ENCODE results near the gene GABARAPL2. TPM values are rescaled to one million over a fixed set of nuclear protein-coding genes. Genes with fewer than 3 reads are reported as not detected.
A peak's percentile ranks its signal among the peaks of the same experiment; 100 is the strongest.

GABARAPL2 gene
- polyA plus RNA-seq, 3 donors = 84.3 to 302 (median 280) TPM

GRCh38 chr16:75526032-75526790 is 40.0 kb upstream of the GABARAPL2 start:
- Histone ChIP-seq H3K4me1 (ENCODE audit: control insufficient read depth in 1 of 2, insufficient read depth in 2 of 2, low read length in 2 of 2) (no peaks in the 10 kb centered on the region), H4K20me1 (ENCODE audit: insufficient read depth, low read length) (no peaks in the 10 kb centered on the region), H3K4me2 (replicated peaks; ENCODE audit: extremely low read depth, low read length, poor library complexity, severe bottlenecking) (no peak overlapping the region), H3K9me3 (replicated peaks in 1 of 2; ENCODE audit: control insufficient read depth in 1 of 2, insufficient read depth in 1 of 2, low read length in 2 of 2) (no peaks in the 10 kb centered on the region), H3K79me2 (ENCODE audit: insufficient read depth, low read length) (no peaks in the 10 kb centered on the region), H3K27ac (ENCODE audit: low read depth in 1 of 2, low read length in 2 of 2) (no peak overlapping the region), H3K27me3 (ENCODE audit: control insufficient read depth in 2 of 2, insufficient read depth in 2 of 2, low read length in 2 of 2) (no peaks in the 10 kb centered on the region), H2AFZ (ENCODE audit: insufficient read depth, low read depth, low read length, poor library complexity, severe bottlenecking) (no peak overlapping the region), H3K4me3 (replicated peaks in 1 of 3; ENCODE audit: low read depth in 2 of 3, low read length in 3 of 3) (no peak overlapping the region), H3K36me3 (replicated peaks in 1 of 2; ENCODE audit: control insufficient read depth in 1 of 2, insufficient read depth in 2 of 2, low read length in 2 of 2) (no peaks in the 10 kb centered on the region), H3K9ac (ENCODE audit: insufficient read depth, low read length, poor library complexity, severe bottlenecking) (no peak overlapping the region)
- H3K9me3 Mint-ChIP-seq = peaks cover 1 to 8% (median 5%) of the 10 kb centered on the region in 7 donors
- 93% methylated on average over 4 of the region's 5 CpGs for WGBS (ENCODE audit: insufficient coverage)
- H3K27ac Mint-ChIP-seq = no peak overlapping the region
- TF ChIP-seq CTCF (IDR thresholded peaks at IDR 0.05) = no peak
- intact Hi-C loops (cut with micrococcal nuclease) = no loop called here
- no peak overlapping the region for H3K4me3 Mint-ChIP-seq
- no peaks in the 10 kb centered on the region for H3K36me3 Mint-ChIP-seq
- no peak for DNase-seq
- H3K4me1 Mint-ChIP-seq = no peaks in the 10 kb centered on the region
- peaks cover 0 to 2% (median 0%) of the 10 kb centered on the region in 3 donors for H3K27me3 Mint-ChIP-seq (ENCODE audit: low read depth in 3 of 3)

GRCh38 chr16:75527825-75528299 is 38.3 kb upstream of the GABARAPL2 start:
- Mint-ChIP-seq H3K4me3 (no peak overlapping the region), H3K4me1 (no peaks in the 10 kb centered on the region), H3K36me3 (no peaks in the 10 kb centered on the region), H3K27me3 (ENCODE audit: low read depth in 3 of 3) (peaks cover 0 to 6% (median 1%) of the 10 kb centered on the region in 3 donors), H3K27ac (peak overlapping the region in 1 of 7 donors; percentile 45), H3K9me3 (peaks cover 1 to 8% (median 5%) of the 10 kb centered on the region in 7 donors)
- Histone ChIP-seq H3K9ac (ENCODE audit: insufficient read depth, low read length, poor library complexity, severe bottlenecking) (no peak overlapping the region), H3K36me3 (replicated peaks in 1 of 2; ENCODE audit: control insufficient read depth in 1 of 2, insufficient read depth in 2 of 2, low read length in 2 of 2) (no peaks in the 10 kb centered on the region), H3K4me2 (replicated peaks; ENCODE audit: extremely low read depth, low read length, poor library complexity, severe bottlenecking) (no peak overlapping the region), H3K9me3 (replicated peaks in 1 of 2; ENCODE audit: control insufficient read depth in 1 of 2, insufficient read depth in 1 of 2, low read length in 2 of 2) (no peaks in the 10 kb centered on the region), H2AFZ (ENCODE audit: insufficient read depth, low read depth, low read length, poor library complexity, severe bottlenecking) (no peak overlapping the region), H3K27ac (ENCODE audit: low read depth in 1 of 2, low read length in 2 of 2) (no peak overlapping the region), H3K27me3 (ENCODE audit: control insufficient read depth in 2 of 2, insufficient read depth in 2 of 2, low read length in 2 of 2) (no peaks in the 10 kb centered on the region), H3K4me3 (replicated peaks in 1 of 3; ENCODE audit: low read depth in 2 of 3, low read length in 3 of 3) (no peak overlapping the region), H4K20me1 (ENCODE audit: insufficient read depth, low read length) (no peaks in the 10 kb centered on the region), H3K79me2 (ENCODE audit: insufficient read depth, low read length) (no peaks in the 10 kb centered on the region), H3K4me1 (ENCODE audit: control insufficient read depth in 1 of 2, insufficient read depth in 2 of 2, low read length in 2 of 2) (no peaks in the 10 kb centered on the region)
- intact Hi-C loops (cut with micrococcal nuclease) = no loop called here
- no peak for DNase-seq
- 100% methylated on average over 1 of the region's 5 CpGs for WGBS (ENCODE audit: insufficient coverage)
- no peak for TF ChIP-seq CTCF (IDR thresholded peaks at IDR 0.05)
